HepG2 (cell line): ENCODE results near the gene RDH14. TPM values are rescaled to one million over a fixed set of nuclear protein-coding genes. Genes with fewer than 3 reads are reported as not detected.
A peak's percentile ranks its signal among the peaks of the same experiment; 100 is the strongest.

ENCODE experiments used
- BCL3 ChIP-seq: sonication (generic); formaldehyde crosslinking; IDR thresholded peaks from 2 replicates; pipeline ENCODE4 v1.5.1; 2020; ENCODE audit warnings: mild to moderate bottlenecking, missing genetic modification reagents, moderate library complexity
- BHLHE40 ChIP-seq: IDR thresholded peaks from 2 replicates; pipeline ENCODE4 v1.6.1; 2011; ENCODE audit warnings: low read length, improper control_type of control experiment
- CHD4 ChIP-seq: fragments of 200-600 bp; sonication (generic); IDR thresholded peaks from 2 replicates; pipeline ENCODE4 v1.7.0; 2017; ENCODE audit warnings: mild to moderate bottlenecking, low read length, borderline replicate concordance
- HBP1 ChIP-seq: IDR thresholded peaks from 2 replicates; pipeline ENCODE4 v1.6.1; 2016; ENCODE audit warnings: low read depth, control low read depth
- HIVEP1 ChIP-seq: sonication (generic); formaldehyde crosslinking; IDR thresholded peaks from 2 replicates; pipeline ENCODE4 v1.4.0; 2020; ENCODE audit warnings: mild to moderate bottlenecking, missing genetic modification reagents
- JUN ChIP-seq: sonication (generic); formaldehyde crosslinking; IDR thresholded peaks from 2 replicates; pipeline ENCODE4 v1.4.0; 2020; ENCODE audit warnings: mild to moderate bottlenecking, missing genetic modification reagents
- KMT2A ChIP-seq: sonication (generic); formaldehyde crosslinking; IDR thresholded peaks from 2 replicates; pipeline ENCODE4 v1.4.0; 2020; ENCODE audit warnings: missing genetic modification reagents
- MED8 ChIP-seq: sonication (generic); formaldehyde crosslinking; IDR thresholded peaks from 2 replicates; pipeline ENCODE4 v1.8.1; 2023; ENCODE audit warnings: mild to moderate bottlenecking, missing genetic modification reagents; ENCODE audit not compliant: insufficient replicate concordance
- NAIF1 ChIP-seq: sonication (generic); formaldehyde crosslinking; IDR thresholded peaks from 2 replicates; pipeline ENCODE4 v1.5.0; 2020; ENCODE audit warnings: mild to moderate bottlenecking, missing genetic modification reagents, borderline replicate concordance
- NCOA5 ChIP-seq: sonication (generic); formaldehyde crosslinking; IDR thresholded peaks from 2 replicates; pipeline ENCODE4 v1.4.0; 2020; ENCODE audit warnings: missing genetic modification reagents
- NFKB2 ChIP-seq: sonication (generic); formaldehyde crosslinking; IDR thresholded peaks from 2 replicates; pipeline ENCODE4 v1.4.0; 2020; ENCODE audit warnings: missing genetic modification reagents, borderline replicate concordance
- NR3C1 ChIP-seq: sonication (generic); formaldehyde crosslinking; IDR thresholded peaks from 2 replicates; pipeline ENCODE4 v1.4.0; 2020; ENCODE audit warnings: missing genetic modification reagents
- TP53 ChIP-seq: sonication (generic); formaldehyde crosslinking; conservative IDR thresholded peaks from 2 replicates; pipeline ENCODE4 v1.4.0; 2020; ENCODE audit warnings: missing genetic modification reagents
- ZNF441 ChIP-seq: sonication (generic); formaldehyde crosslinking; IDR thresholded peaks from 2 replicates; pipeline ENCODE4 v1.7.0; 2021; ENCODE audit warnings: missing genetic modification reagents, borderline replicate concordance
- ZNF574 ChIP-seq: sonication (generic); formaldehyde crosslinking; IDR thresholded peaks from 2 replicates; pipeline ENCODE4 v1.4.0; 2020; ENCODE audit warnings: missing genetic modification reagents
- ZNF710 ChIP-seq: sonication (generic); formaldehyde crosslinking; IDR thresholded peaks from 2 replicates; pipeline ENCODE4 v1.5.0; 2020; ENCODE audit warnings: mild to moderate bottlenecking, missing genetic modification reagents, borderline replicate concordance
- polyA plus RNA-seq, 8 experiments: library from polyadenylated mRNA; depleted of rRNA in 3 of 8; stranded (reverse) in 7 of 8; unstranded in 1 of 8; fragments of >200 nt; fragmentation: Illumina TruSeq in 4 of 8; extraction: Trizol in 4 of 8; gene quantifications; 2 replicates each; pipeline versions ENCODE4 v1.2.1 to v1.2.3, GENCODE V29; 2011 to 2016; ENCODE audit warnings: low read depth in 4 of 8, missing spikeins in 1 of 8, mixed read lengths in 1 of 8; ENCODE audit not compliant: insufficient read depth in 1 of 8
- total RNA-seq, 5 experiments: library from RNA; depleted of rRNA; stranded (reverse); fragments of >200 nt; fragmentation: Illumina TruSeq; extraction: Trizol; gene quantifications; 2 replicates each; pipeline ENCODE4 v1.2.3, GENCODE V29; 2016; ENCODE audit warnings: low read depth in 1 of 5
- TF ChIP-seq, protein P1 (sequence below), 2 experiments: sonication (generic) in 1 of 2; formaldehyde crosslinking in 1 of 2; IDR thresholded peaks; 2 replicates each; pipeline versions ENCODE4 v1.4.0 to v1.6.1; 2016 to 2020; ENCODE audit warnings: borderline replicate concordance in 1 of 2, low read depth in 1 of 2, mild to moderate bottlenecking in 1 of 2, missing genetic modification reagents in 1 of 2

The RDH14 gene
- total and polyA plus RNA-seq, 2 of the 13 experiments (the other 11 are each of a cell fraction or from before 2014, with no cell fraction given), result 27.4 to 39.9 TPM

- TF ChIP-seq ZNF710 (CRISPR knock-in tag) (no peak; the same call in 1 of the 2 replicates), HBP1 (CRISPR knock-in tag) (peak; percentile 80), NAIF1 (CRISPR knock-in tag) (no peak), ZNF441 (CRISPR knock-in tag) (0 out of 2 replicates have a peak, but pooled peaks have one; percentile 0), HIVEP1 (peak; percentile 5; the same call in 1 of the 2 replicates), ZNF574 (CRISPR knock-in tag) (no peak), BCL3 (no peak), TP53 (CRISPR knock-in tag) (no peak), MED8 (peak; percentile 2), BHLHE40 (no peak), KMT2A (0 out of 2 replicates have a peak, but pooled peaks have one; percentile 18), NR3C1 (CRISPR knock-in tag) (no peak), JUN (CRISPR knock-in tag) (no peak), NCOA5 (no peak), CHD4 (no peak), NFKB2 (CRISPR knock-in tag) (no peak)
- TF ChIP-seq, protein P1, sequence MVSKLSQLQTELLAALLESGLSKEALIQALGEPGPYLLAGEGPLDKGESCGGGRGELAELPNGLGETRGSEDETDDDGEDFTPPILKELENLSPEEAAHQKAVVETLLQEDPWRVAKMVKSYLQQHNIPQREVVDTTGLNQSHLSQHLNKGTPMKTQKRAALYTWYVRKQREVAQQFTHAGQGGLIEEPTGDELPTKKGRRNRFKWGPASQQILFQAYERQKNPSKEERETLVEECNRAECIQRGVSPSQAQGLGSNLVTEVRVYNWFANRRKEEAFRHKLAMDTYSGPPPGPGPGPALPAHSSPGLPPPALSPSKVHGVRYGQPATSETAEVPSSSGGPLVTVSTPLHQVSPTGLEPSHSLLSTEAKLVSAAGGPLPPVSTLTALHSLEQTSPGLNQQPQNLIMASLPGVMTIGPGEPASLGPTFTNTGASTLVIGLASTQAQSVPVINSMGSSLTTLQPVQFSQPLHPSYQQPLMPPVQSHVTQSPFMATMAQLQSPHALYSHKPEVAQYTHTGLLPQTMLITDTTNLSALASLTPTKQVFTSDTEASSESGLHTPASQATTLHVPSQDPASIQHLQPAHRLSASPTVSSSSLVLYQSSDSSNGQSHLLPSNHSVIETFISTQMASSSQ (IDR thresholded peaks at IDR 0.05; ENCODE audit: low read depth), result no peak
- TF ChIP-seq, protein P1 (CRISPR knock-in tag; IDR thresholded peaks at IDR 0.05; ENCODE audit: borderline replicate concordance), result peak; percentile 10; the same call in 1 of the 2 replicates
These were observed 288 bp upstream of the RDH14 start (continued) for GRCh38 chr2:18560797-18561085.
